Stomach smooth muscle (tissue), 2 donors: ENCODE results near the gene CHERP.
"Not testable (repeated sequence)": the region's sequence is repeated elsewhere in the genome, so short reads cannot be mapped to it uniquely, and the experiment has no call there.

Experiments
- H3K27ac ChIP-seq: one replicate; pipeline ENCODE4 v1.7.0; 2013; ENCODE audit warnings: mild to moderate bottlenecking, low read length, inconsistent platforms
- H3K27me3 ChIP-seq, 2 donors: one replicate each; pipeline ENCODE4 v1.7.0; 2013; ENCODE audit warnings: low read length in 2 of 2; ENCODE audit not compliant: insufficient read depth in 2 of 2, control insufficient read depth in 1 of 2
- H3K36me3 ChIP-seq, 2 donors: one replicate each; pipeline ENCODE4 v1.7.0; 2013; ENCODE audit warnings: low read length in 2 of 2; ENCODE audit not compliant: control insufficient read depth in 2 of 2, insufficient read depth in 2 of 2
- H3K4me1 ChIP-seq: one replicate; pipeline ENCODE4 v1.7.0; 2013; ENCODE audit warnings: low read length; ENCODE audit not compliant: control insufficient read depth, insufficient read depth
- H3K4me3 ChIP-seq, 2 donors: one replicate each; pipeline ENCODE4 v1.7.0; 2013; ENCODE audit warnings: low read length in 2 of 2
- H3K9ac ChIP-seq, 2 donors: one replicate each; pipeline ENCODE4 v1.7.0; 2013; ENCODE audit warnings: low read length in 2 of 2, mild to moderate bottlenecking in 1 of 2
- H3K9me3 ChIP-seq, 2 donors: one replicate each; pipeline ENCODE4 v1.7.0; 2013; ENCODE audit warnings: low read length in 2 of 2; ENCODE audit not compliant: control insufficient read depth in 2 of 2
- donor health status: healthy.
- donor health status: Pancreatic carcinoma.

CHERP gene

GRCh38 chr19:16495982-16496612 lies 46.1 kb downstream of the CHERP start, which contains the start of the genes C19orf44 and CALR3:
Gene C19orf44 (plus strand): TSS chr19:16496394. CDS start chr19:16500793, 4,399 bp downstream.
Gene CALR3 (minus strand): TSS chr19:16496167. CDS start chr19:16496129, 38 bp downstream.
- Histone ChIP-seq H3K27ac (peak within 1 kb of the TSS; percentile 55), H3K27me3 (no peaks in the 10 kb centered on the region), H3K4me1 (peaks cover 11% of the 10 kb centered on the region), H3K36me3 (peaks cover 0 to 5% of the 10 kb centered on the region in 2 donors), H3K9ac (peak within 1 kb of the TSS; percentile 66 to 75), H3K9me3 (no peaks in the 10 kb centered on the region), H3K4me3 (peak within 1 kb of the TSS; percentile 89 to 93)

- not testable (repeated sequence) for H3K9me3 ChIP-seq, H3K27me3 ChIP-seq, H3K4me1 ChIP-seq, H3K9ac ChIP-seq, H3K4me3 ChIP-seq, H3K27ac ChIP-seq, H3K36me3 ChIP-seq
Observed at GRCh38 chr19:16486476-16486875, 55.8 kb downstream of the CHERP start.

GRCh38 chr19:16482745-16483144 lies 59.5 kb downstream of the CHERP start:
- Histone ChIP-seq H3K36me3 (no peaks in the 10 kb centered on the region), H3K4me1 (no peaks in the 10 kb centered on the region), H3K4me3 (no peak overlapping the region), H3K27ac (no peak overlapping the region), H3K9ac (no peak overlapping the region), H3K27me3 (no peaks in the 10 kb centered on the region), H3K9me3 (no peaks in the 10 kb centered on the region)

- Histone ChIP-seq H3K9ac (no peak overlapping the region), H3K36me3 (no peaks in the 10 kb centered on the region), H3K4me3 (no peak overlapping the region), H3K4me1 (peaks cover 2% of the 10 kb centered on the region), H3K9me3 (no peaks in the 10 kb centered on the region), H3K27me3 (no peaks in the 10 kb centered on the region), H3K27ac (no peak overlapping the region)
Observed at GRCh38 chr19:16477311-16477710, 64.9 kb downstream of the CHERP start.

GRCh38 chr19:16476401-16476800 lies 65.8 kb downstream of the CHERP start:
- no peak overlapping the region for H3K27ac ChIP-seq
- H3K4me1 ChIP-seq: peaks cover 4% of the 10 kb centered on the region
- no peak overlapping the region for H3K4me3 ChIP-seq
- H3K36me3 ChIP-seq: no peaks in the 10 kb centered on the region
- H3K9ac ChIP-seq: no peak overlapping the region
- H3K9me3 ChIP-seq: no peaks in the 10 kb centered on the region
- H3K27me3 ChIP-seq: no peaks in the 10 kb centered on the region

DNA sequence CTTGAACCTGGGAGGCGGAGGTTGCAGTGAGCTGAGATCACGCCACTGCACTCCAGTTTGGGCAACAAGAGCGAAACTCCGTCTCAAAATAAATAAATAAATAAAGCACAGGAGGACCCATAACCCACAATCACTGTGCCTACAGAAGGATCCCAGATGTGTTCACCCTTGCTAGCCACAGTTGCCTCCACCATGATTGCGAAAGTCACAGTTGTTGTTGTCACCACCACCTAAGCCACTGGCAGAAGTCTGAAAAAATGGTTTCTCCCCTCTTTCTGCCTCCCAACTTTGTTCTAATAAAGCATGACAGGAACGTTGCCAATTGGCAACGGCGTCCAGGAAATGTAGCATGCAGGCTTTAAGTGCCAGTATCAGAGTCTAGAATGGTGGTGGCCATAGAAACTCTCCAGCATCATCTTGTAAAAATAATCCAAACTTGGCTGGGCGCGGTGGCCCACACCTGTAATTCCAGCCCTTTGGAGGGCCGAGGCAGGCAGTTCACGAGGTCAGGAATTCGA lies 68.3 kb downstream of the CHERP start:
- Histone ChIP-seq H3K4me1 (peaks cover 20% of the 10 kb centered on the region), H3K9me3 (no peaks in the 10 kb centered on the region), H3K4me3 (no peak overlapping the region), H3K27me3 (no peaks in the 10 kb centered on the region), H3K27ac (no peak overlapping the region), H3K36me3 (no peaks in the 10 kb centered on the region), H3K9ac (no peak overlapping the region)

DNA sequence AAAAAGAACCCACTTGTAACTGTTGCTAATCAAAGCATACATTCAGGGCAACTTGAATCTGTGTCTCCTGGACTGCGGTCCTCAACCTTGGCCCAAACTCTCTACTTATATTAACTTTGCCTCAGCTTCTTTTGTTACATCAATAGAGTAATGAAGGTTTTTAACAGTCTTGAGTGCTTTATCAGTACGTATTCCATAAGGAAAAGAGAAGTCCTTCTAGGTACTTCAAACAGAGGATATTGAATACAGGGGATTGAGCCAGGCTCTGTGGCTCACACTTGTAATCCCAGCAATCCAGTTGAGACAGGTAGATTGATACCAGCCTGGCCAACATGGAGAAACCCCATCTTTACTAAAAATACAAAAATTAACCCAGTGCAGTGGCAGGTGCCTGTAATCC lies 69.2 kb downstream of the CHERP start:
- Histone ChIP-seq H3K9ac (no peak overlapping the region), H3K9me3 (no peaks in the 10 kb centered on the region), H3K4me3 (no peak overlapping the region), H3K27me3 (no peaks in the 10 kb centered on the region), H3K36me3 (no peaks in the 10 kb centered on the region), H3K27ac (no peak overlapping the region), H3K4me1 (peaks cover 20% of the 10 kb centered on the region)

DNA sequence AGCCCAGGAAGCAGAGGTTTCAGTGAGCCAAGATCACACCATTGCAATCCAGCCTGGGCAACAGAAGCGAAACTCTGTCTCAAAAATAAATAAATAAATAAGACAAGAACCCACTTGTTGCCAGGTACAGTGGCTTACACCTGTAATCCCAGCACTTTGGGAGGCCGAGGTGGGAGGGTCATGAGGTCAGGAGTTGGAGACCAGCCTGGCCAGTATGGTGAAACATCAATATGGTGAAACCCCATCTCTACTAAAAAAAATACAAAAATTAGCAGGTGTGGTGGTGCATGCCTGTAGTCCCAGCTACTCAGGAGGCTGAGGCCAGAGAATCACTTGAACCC lies 69.7 kb downstream of the CHERP start:
- not testable (repeated sequence) for H3K36me3 ChIP-seq, H3K27me3 ChIP-seq, H3K9me3 ChIP-seq
- H3K9ac ChIP-seq: peak overlapping the region; percentile 82 to 89
- peaks cover 20% of the 10 kb centered on the region for H3K4me1 ChIP-seq
- H3K27ac ChIP-seq: peak overlapping the region; percentile 82
- peak overlapping the region; percentile 83 to 87 for H3K4me3 ChIP-seq

- Histone ChIP-seq H3K36me3 (no peaks in the 10 kb centered on the region), H3K9me3 (no peaks in the 10 kb centered on the region), H3K4me1 (peaks cover 20% of the 10 kb centered on the region), H3K4me3 (peak overlapping the region; percentile 59 to 83), H3K27me3 (no peaks in the 10 kb centered on the region), H3K27ac (no peak overlapping the region), H3K9ac (peak overlapping the region; percentile 62 to 73)
Observed at GRCh38 chr19:16470911-16471811, 71.1 kb downstream of the CHERP start.

DNA sequence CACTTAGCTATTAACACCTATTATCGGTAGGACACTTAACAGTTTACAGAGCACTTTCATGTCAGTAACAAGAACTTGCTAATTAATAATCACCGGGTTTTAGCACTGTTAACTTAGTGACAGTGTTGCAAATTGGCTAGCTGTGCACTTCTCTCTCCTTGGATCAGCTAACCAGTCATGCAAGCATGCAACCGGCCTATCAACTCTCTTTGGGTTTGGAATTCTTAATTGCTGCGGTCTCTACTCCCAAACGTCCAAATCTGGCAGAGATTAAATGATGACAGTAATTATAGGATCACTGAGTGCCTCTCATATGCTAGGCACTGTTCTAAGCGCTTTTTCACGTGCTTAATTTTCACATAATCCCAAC lies 71.7 kb downstream of the CHERP start:
- no peaks in the 10 kb centered on the region for H3K36me3 ChIP-seq
- no peaks in the 10 kb centered on the region for H3K27me3 ChIP-seq
- no peak overlapping the region for H3K27ac ChIP-seq
- H3K9me3 ChIP-seq: no peaks in the 10 kb centered on the region
- H3K4me3 ChIP-seq: peak overlapping the region; percentile 59 to 83
- peak overlapping the region in 1 of 2 donors; percentile 73 for H3K9ac ChIP-seq
- H3K4me1 ChIP-seq: peaks cover 20% of the 10 kb centered on the region
